ENCODE data around the gene AMPH.
"Not testable (repeated sequence)": the region's sequence is repeated elsewhere in the genome, so short reads cannot be mapped to it uniquely, and the experiment has no call there.

AMPH gene

DNA sequence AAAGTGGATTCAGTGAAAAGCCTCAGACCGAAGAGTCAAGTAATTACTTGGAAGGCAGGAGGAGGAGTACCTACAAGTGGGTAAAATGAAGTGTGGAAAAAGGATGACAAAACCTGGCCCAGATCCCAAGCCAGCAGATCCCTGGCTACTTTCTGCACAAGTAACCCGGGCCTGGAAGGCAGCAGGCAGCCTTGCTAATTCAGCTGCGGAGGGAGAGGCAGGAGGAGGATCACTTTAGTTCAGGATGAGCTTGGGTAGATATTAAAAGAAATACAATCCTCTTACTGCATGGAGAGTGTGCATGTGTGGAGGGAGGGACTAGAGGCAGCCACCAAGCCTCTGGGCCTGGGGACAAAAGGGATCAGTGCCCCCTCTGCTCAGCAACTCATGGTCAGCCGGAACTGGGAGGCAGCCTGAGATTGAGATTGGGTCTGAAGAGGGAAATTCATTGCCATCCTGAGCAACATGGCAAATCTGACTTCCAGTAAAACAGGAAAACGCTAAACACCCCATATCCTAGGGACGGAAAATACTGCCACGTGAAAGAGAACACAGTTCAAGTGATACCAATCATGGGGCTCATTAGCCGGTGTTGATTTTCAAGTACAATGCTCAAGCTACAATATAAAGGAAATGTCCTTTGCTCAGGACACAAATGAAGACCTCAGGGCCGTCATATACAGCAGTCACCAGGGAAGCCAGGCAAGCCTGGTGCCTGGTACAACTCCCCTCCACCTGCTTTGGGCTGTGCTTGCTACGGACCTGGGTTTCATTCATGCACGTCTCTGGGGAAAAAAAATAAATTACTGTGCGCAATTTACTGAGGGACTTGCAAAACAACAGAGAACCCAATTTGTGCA is 1.3 kb downstream of the AMPH start:
- in situ Hi-C loops (cut with MboI; ENCODE audit: low sequenced_read_pairs): no loop called here

DNA sequence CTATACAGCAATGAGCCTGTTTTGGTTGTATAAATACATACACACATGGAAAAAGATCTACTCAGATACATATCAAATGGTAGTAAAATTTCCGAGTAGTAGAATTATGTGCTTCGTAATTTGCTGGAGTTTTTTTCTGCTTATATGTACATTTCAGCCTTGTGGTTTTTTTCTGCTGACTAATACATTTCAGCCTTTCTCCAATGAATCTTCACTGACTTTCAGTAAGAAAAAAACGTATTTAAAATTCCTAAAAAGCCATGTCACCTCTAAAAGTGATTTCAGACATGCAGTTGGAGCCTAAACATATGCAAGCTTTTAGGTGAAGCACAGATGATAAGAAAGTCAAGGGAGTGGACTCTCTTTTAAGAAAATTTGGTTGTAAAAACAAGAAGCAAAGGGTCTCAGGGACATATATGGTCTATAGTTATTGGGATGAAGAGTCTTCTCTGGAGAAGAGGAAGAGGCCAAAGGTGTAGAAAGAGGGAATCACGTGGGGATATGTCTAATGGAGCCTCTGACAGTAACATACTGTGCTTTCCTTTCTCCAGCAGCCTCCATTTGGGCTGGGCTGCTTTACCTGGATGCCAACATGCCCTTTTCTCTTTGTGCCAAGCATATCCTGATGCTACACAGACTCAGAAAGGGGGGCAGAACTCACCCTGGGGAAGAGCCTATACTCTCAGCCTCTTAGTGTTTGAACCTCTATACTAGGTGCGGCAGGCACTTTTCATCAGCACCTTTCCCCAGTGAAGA is 2.4 kb downstream of the AMPH start:
- in situ Hi-C loops (cut with MboI; ENCODE audit: low sequenced_read_pairs): no loop called here

DNA sequence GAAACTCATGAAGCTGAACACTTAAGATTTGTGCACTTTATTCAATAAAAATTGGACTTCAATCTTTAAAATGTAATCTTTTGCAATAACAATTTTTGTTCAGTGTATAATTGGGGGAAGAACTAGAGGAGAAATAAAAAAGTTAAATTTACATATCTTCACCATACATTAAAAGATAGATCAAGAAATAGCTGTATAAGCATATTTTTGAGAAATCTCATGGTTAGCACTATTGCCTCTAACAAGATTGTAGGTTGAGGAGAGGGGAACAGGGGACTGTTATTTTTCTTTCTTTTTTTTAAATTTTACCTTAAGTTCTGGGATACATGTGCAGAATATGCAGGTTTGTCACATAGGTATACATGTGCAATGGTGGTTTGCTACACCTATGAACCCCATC is 5.3 kb downstream of the AMPH start:
- in situ Hi-C loops (cut with MboI; ENCODE audit: low sequenced_read_pairs): no loop called here

DNA sequence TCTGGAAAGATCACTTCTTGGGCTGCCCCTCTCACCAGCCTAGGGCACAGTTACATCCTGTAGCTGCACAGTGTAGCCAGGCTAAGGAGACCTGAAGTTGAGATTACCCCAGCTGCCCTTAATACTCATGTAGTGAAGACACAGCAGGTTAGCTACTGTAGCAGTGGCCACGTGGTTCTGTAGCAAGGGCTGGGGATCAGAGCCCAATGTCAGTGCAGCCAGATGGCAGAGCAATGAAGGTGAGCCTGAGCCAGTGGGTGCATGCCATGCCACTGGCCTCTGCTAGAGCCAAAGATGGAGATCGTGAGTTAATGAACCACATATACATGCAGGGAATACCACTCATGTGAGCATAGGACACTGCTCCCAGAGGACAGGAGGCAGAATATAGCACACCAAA is 15.5 kb downstream of the AMPH start:
- in situ Hi-C loops (cut with MboI; ENCODE audit: low sequenced_read_pairs): no loop called here

DNA sequence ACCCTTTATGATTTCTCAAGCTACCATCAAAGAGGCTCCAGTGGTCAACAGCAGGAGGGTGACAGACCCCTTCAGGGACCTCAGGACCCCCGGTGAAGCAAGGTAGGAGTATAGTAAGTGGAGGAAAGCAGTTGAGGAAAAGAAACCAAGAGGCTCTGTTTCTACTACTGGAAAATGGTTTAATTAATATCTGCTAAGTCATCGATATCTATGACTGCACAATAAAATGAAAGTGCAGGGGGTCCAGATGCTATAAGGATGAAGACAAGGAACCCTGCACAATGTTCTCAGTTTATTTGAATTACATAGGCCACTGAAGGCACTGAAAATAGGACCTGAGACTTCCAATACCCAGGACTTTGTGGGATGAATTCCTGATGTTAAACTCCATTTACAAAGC is 23.7 kb downstream of the AMPH start:
- in situ Hi-C loops (cut with MboI; ENCODE audit: low sequenced_read_pairs): no loop called here

DNA sequence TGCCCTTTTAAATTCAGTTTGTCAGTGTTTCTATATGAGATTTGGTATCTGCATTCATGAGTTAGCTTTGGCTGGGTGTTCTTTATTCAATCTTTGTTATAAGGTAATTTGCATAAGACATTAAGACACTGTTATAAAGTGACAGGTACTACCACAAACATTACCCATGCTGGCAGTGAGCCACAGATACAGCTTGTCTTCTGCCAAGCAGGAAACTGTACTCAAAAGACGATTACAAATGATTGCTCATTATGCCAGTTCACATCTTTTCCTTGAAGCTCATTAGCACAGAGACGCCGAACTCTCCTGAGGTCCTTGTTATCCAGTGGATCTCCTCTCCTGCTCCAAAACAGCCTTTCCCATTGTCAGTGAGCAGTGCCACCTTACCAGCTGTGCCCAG is 30.4 kb downstream of the AMPH start:
- in situ Hi-C loops (cut with MboI; ENCODE audit: low sequenced_read_pairs): no loop called here

DNA sequence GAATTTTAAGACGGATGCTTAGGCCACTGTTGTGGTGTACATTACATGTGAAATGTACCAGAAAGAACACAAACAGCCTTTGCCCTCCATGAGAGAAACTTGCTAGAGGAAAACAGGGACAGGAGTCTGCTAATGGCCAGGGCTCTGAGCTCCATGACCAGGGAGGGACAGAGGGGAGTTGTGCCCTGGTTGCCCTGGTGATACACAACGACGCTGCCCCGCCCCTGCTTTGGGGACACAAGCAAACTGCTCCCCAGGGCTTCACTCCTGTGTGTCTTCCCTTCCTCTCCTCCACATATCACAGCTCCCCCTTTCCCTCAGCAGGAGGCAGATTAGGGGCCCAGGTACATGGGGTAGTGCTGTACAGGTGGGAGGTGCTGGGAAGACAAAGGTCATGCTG is 36.2 kb downstream of the AMPH start:
- in situ Hi-C loops (cut with MboI; ENCODE audit: low sequenced_read_pairs): no loop called here

DNA sequence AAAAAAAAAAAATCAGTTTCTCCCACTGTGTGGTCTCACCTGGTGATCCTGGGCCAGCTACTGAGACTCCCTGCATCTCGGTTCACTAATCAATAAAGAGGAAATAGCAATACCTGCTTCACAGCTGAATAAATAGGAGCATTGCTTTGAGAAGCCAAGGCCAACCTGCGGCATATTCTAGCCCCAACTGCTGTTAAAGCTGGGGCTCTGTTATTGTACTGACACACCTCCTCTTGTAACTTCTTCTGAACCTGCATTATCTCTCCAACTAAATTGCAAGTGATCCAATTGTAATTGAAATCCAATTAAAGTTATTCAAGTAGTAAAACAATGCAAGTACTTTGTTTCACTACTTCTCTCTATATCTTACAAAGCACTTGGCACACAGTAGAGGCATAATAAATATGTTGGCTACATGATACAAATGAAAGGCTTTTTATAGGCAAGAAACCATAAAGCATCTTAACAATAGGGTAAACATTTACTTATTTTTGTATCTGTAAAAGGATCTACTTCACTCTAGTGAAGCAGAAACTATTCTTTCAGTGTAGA is 38.4 kb downstream of the AMPH start:
- in situ Hi-C loops (cut with MboI; ENCODE audit: low sequenced_read_pairs): no loop called here

DNA sequence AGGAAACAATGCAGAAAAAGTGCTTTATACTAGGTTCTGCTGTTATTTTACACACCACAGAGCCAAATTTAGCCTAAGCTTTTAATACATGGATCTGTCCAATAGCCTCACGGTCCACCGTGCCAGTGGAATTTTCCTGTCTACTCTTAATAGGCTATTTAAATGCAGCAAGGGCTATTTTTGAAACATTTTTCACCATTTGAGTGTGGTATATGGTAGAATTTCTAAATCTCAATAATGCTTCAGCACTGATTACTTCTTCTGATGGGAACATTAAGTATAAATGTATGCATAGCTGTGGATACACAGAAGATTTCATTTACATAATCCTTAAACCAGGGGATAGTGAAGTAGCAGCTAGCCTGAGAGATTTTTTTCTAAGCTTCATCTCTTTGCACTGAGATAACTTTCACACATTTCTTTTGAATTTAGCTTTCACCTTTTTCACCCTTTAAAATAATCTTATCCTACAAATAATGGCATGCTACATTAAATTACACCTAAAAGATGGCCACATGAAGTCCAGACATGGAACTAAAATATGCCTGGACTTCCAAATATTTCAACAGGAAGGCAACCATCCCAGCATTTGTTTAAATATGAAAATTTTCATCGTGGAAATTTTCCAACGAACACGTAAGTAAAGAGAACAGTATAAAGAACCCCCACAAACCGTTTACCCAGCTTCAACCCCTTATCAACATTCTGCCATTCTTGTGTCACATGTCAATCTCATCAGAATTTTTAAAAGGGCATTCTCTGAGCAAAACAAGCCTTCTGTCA is 45.4 kb downstream of the AMPH start:
- in situ Hi-C loops (cut with MboI; ENCODE audit: low sequenced_read_pairs): no loop called here

DNA sequence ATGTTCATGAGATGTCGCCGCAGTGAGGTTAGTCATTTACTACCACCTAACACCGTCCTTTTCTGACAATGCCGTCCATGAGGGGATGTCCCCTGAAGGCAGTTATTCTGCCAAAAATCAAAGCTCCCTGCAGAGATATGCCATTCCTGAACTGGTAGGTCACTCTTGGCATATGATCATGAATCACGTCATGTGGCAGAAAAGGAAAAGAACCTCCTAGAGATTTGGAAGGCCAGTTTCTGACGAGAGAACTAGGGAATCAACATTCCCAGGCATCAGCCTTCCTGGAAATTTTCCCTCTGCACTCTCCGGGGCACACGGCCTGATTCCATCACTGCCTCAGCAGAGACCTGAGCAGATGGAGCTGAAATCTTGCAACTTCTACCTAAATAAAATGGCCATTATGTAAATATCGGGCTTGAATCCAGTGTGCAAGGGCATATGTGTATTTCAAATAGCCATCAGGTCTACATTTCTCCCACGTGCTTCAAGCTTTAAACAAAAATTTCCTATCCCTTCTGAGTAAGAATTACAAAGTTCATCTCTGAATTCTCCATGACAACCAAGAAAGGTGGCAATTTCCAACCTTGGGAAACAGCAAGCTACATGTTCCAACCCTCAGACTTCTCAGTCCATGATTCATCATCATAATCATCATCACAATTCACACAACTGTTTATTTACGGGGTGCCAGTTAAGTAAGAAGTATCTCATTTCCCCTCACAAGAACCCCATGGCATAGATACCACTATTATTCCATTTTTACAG is 46.5 kb downstream of the AMPH start:
- in situ Hi-C loops (cut with MboI; ENCODE audit: low sequenced_read_pairs): no loop called here

DNA sequence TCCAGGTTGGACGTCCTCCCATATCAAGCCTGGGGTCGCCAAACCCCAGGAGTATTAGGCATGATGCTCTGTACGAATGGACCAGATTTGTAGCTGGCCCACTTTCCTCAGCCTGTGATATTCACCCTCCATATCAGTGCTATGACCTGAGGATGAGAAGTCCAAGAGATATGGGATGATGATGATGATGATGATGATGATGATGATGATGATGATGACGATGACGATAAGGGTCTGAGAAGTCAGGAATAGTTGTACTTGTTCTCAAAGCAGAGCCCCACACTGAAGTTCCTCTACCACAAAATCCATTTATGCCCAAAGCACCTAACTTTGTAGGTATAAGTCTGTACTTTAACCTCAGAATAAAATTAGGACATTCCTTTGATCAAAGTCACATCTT is 50.7 kb downstream of the AMPH start:
- in situ Hi-C loops (cut with MboI; ENCODE audit: low sequenced_read_pairs): no loop called here

DNA sequence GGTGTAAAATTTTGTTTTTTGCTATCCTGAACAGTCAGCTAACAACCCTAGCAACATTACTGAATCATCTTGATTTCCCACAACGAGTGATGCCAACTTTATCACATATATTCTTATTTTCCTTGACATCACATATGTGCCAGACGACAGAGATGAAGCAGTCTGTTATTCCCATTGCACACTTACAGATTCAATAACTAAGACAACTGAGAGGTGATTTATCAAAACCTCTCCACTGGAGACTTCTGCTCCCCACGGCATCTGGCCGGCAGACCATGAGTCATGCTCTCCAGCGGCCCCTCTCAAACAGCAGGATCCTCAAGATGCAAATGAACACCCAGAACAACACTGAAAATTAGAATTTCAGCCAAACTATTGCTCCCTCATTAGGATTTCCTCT is 57.1 kb downstream of the AMPH start:
- in situ Hi-C loops (cut with MboI; ENCODE audit: low sequenced_read_pairs): no loop called here

DNA sequence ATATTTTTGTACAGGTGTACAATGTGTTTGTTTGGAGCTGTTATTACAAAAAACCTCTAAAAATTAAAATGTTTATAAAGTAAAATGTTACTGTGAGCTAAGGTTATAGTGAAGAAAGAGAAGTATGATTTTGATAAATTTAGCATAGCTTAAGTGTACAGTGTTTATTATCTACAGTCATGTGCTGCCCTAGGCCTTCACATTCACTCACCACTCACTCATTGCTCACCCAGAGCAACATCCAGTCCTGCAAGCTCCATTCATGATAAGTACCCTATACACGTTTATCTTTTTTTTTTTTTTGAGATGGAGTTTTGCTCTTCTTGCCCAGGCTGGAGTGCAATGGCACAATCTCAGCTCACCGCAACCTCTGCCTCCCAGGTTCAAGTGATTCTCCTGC is 59.6 kb downstream of the AMPH start:
- in situ Hi-C loops (cut with MboI; ENCODE audit: low sequenced_read_pairs): not testable (repeated sequence)

DNA sequence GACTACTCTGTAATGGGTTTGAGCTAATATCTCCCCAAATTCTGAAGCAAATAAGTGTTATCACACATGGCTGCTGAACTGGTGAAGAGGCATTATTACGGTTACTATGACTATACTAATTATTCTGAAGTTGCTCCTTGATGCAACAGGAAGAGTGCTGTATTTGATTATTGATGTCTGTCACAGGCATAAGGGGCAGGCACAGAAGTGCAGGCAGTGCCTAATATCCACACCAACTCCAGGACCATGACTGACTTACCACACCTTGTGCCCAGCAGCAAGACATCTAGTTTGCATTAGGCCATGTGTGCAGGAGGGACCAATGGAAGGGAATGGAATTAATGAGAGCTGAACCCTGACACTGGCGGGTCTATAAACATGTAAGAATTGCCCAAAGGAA is 62.7 kb downstream of the AMPH start:
- in situ Hi-C loops (cut with MboI; ENCODE audit: low sequenced_read_pairs): no loop called here

DNA sequence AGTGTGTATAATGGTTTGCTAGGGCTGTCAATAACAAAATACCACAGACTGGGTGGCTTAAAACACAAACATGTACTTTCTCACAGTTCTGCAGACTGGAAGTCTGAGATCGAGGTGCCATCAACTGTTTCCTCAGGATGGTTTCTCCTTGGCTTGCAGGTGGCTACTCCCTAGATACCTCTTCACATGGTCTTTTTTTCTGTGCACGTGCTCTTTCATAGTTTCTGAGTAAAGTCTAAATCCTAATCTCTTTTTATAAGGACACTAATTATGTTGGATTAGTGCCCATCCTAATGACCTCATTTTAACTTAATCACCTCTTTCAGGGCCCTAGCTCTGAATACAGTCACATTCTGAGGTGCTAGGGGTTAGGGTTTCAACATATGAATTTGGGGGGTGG is 65.9 kb downstream of the AMPH start:
- in situ Hi-C loops (cut with MboI; ENCODE audit: low sequenced_read_pairs): no loop called here

DNA sequence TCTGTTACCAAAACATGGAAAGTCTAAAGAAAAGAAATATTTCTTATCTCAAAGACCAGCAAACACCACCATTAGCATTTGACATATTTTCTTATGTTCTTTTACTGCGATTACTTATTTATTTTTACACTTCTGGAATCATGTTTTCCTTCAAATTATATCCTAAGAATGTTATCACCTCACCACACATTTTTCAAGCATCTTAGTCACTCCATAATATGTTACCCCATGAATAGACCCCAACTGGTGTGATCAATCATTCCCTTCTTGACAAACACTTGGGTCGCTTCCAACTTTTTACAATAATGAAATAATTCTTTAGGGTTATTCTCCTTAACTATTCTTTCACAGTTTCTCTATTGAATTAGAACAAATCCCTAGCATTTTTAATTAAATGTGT is 67.4 kb downstream of the AMPH start:
- in situ Hi-C loops (cut with MboI; ENCODE audit: low sequenced_read_pairs): no loop called here

DNA sequence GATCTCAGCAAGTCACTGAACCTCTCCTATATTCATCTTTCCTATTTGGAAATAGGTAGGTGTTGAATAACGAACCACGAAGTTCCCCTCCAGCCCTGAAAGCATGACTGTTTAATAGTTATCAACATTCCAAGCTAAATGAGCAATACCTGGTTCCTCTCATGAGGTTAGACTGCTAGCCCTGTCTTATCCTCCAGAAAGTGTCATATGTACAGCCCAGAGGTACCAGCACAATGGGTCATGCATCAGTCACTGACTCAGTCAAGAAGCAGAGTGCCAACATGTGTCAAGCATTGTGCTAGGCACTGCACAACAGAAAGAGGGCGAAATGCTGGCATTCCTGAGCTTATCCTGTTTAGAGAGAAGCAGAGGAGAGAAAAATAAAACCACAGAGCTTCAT is 70.0 kb downstream of the AMPH start:
- in situ Hi-C loops (cut with MboI; ENCODE audit: low sequenced_read_pairs): no loop called here

DNA sequence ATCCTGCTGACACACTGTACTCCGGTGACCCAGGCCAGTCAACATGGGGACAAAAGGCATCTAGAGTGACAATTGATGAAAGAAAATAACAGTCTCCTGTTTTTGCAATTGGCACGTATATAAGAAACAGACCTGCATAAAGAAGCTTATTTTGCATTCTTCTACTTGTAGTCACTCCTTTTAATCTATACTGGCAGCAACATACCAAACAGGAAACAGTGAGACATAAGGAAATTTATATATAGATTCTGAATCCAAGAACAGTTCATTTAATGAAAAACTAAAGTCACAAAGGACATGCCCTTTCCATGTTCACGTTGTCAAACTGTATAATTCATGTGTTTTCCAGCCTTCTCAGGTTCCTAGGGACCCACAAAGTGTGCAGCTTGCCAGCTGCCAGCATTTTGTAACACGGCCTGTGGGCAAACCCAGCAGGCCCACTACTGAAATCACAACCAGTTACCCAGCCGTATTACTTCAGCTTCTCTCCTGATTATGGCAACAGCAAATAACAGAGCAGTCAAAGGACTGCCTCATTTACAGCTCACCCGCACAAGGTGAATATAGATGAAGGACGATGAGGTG is 72.3 kb downstream of the AMPH start:
- in situ Hi-C loops (cut with MboI; ENCODE audit: low sequenced_read_pairs): no loop called here

DNA sequence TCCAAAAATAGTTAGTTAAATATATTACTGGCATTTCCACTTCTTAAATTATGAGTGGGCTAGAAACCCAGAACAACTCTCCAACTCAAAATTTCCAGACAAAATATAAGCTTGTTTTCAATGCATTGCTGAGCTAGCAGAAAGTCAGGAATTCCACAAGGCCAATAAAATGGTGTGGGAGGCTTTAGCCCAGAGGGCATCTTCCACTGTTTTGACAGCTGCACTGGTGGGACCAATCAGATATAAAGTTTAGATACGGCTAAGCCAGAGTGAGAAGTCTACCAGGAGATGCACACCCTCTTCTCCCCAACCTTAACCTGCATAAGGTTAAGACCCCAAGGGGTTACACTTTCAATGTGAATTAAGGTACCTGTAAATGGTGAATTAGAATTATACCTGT is 76.6 kb downstream of the AMPH start:
- in situ Hi-C loops (cut with MboI; ENCODE audit: low sequenced_read_pairs): no loop called here

DNA sequence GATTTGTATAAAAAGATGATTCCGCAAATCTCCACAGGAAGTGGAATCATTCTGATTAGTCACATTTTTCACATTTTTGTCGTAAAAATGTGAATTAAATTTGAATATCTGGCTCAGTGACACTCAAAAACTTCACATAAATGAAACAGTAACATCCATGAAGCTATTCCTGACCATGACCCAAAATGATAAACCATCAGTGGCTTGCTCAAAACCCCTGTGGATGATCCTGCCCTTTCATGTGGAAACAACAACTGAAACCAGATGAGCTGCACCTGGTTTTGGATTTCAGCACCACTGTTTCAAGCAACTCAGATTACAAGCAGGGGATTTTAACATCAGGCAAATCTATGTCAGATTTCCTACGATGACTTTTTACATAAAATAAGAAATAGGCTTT is 80.3 kb downstream of the AMPH start:
- in situ Hi-C loops (cut with MboI; ENCODE audit: low sequenced_read_pairs): no loop called here
